GM18867 (cell line): Measurements from ENCODE around the gene ARID3C.

Experiments
- ATAC-seq: cut with Tn5 transposase; IDR thresholded peaks from one replicate; pipeline ENCODE4 v1.9.1; 2021; ENCODE audit warnings: mild to moderate bottlenecking, moderate library complexity; ENCODE audit not compliant: unreplicated experiment

The ARID3C gene

GRCh38 chr9:34579808-34580163 is 49.1 kb downstream of the ARID3C start:
- no peak for ATAC-seq

GRCh38 chr9:34579104-34579807 is 49.6 kb downstream of the ARID3C start:
- ATAC-seq: no peak

GRCh38 chr9:34578241-34579103 is 50.4 kb downstream of the ARID3C start:
- ATAC-seq: no peak

- ATAC-seq: no peak
Measured at GRCh38 chr9:34577400-34578240, 51.2 kb downstream of the ARID3C start.

GRCh38 chr9:34576597-34577399 is 52.1 kb downstream of the ARID3C start:
- no peak for ATAC-seq

GRCh38 chr9:34575862-34576596 is 52.8 kb downstream of the ARID3C start:
- no peak for ATAC-seq

GRCh38 chr9:34575241-34575640 is 53.6 kb downstream of the ARID3C start:
- no peak for ATAC-seq

GRCh38 chr9:34574571-34574970 is 54.3 kb downstream of the ARID3C start:
- ATAC-seq: no peak

GRCh38 chr9:34573599-34574325 is 55.1 kb downstream of the ARID3C start:
- no peak for ATAC-seq

GRCh38 chr9:34572628-34573027 is 56.2 kb downstream of the ARID3C start:
- ATAC-seq: no peak

- no peak for ATAC-seq
Measured at GRCh38 chr9:34572092-34572491, 56.8 kb downstream of the ARID3C start.

GRCh38 chr9:34571481-34571810 is 57.4 kb downstream of the ARID3C start:
- no peak for ATAC-seq
